Fibroblast of skin of left biceps (primary cell): Measurements from ENCODE around the gene TANC1.

ENCODE experiments used
- DNase-seq, 2 experiments: peaks; one replicate each; pipeline ENCODE4 v3.0.0-alpha.2; 2013; ENCODE audit warnings: low read depth in 2 of 2

TANC1 gene

GRCh38 chr2:159063677-159064076 lies 95.2 kb downstream of the TANC1 start:
- DNase-seq: no peak

- DNase-seq: no peak
Observed at GRCh38 chr2:159064446-159065301, 96.2 kb downstream of the TANC1 start.

- DNase-seq: no peak
Observed at GRCh38 chr2:159065313-159065712, 96.9 kb downstream of the TANC1 start.

- DNase-seq: no peak
Observed at GRCh38 chr2:159065891-159066290, 97.5 kb downstream of the TANC1 start.

GRCh38 chr2:159066541-159067156 lies 98.2 kb downstream of the TANC1 start:
- DNase-seq: no peak

GRCh38 chr2:159067971-159068370 lies 99.5 kb downstream of the TANC1 start:
- no peak for DNase-seq

- no peak for DNase-seq
Observed at GRCh38 chr2:159069229-159069628, 100.8 kb downstream of the TANC1 start.

GRCh38 chr2:159070235-159070634 lies 101.8 kb downstream of the TANC1 start:
- no peak for DNase-seq

GRCh38 chr2:159071190-159071915 lies 102.9 kb downstream of the TANC1 start:
- peak; percentile 65 to 69 for DNase-seq

- no peak for DNase-seq
Observed at GRCh38 chr2:159072795-159073194, 104.4 kb downstream of the TANC1 start.

GRCh38 chr2:159073256-159073655 lies 104.8 kb downstream of the TANC1 start:
- DNase-seq: no peak

GRCh38 chr2:159074605-159075004 lies 106.2 kb downstream of the TANC1 start:
- no peak for DNase-seq

- no peak for DNase-seq
Observed at GRCh38 chr2:159075727-159076126, 107.3 kb downstream of the TANC1 start.

GRCh38 chr2:159076241-159076640 lies 107.8 kb downstream of the TANC1 start:
- DNase-seq: peak in 1 of 2 experiments; percentile 57

GRCh38 chr2:159077869-159078268 lies 109.4 kb downstream of the TANC1 start:
- DNase-seq: no peak

- no peak for DNase-seq
Observed at GRCh38 chr2:159078443-159078842, 110.0 kb downstream of the TANC1 start.

GRCh38 chr2:159080641-159081040 lies 112.2 kb downstream of the TANC1 start:
- DNase-seq: no peak

GRCh38 chr2:159082119-159082518 lies 113.7 kb downstream of the TANC1 start:
- DNase-seq: no peak

- DNase-seq: no peak
Observed at GRCh38 chr2:159084384-159085370, 116.2 kb downstream of the TANC1 start.

- no peak for DNase-seq
Observed at GRCh38 chr2:159086342-159086741, 117.9 kb downstream of the TANC1 start.

GRCh38 chr2:159086826-159087225 lies 118.4 kb downstream of the TANC1 start:
- no peak for DNase-seq
